GM23248 (cell line): ENCODE data around the gene TTC1. TPM values are rescaled to one million over a fixed set of nuclear protein-coding genes. Genes with fewer than 3 reads are reported as not detected.

Source experiments
- DNase-seq: peaks from one replicate; pipeline ENCODE4 v3.0.0-alpha.2; 2015
- H2AFZ ChIP-seq: fragments of 200-600 bp; sonication (generic); 2 replicates; pipeline ENCODE4 v1.6.1; 2016; ENCODE audit warnings: antibody characterized with exemption
- H3F3A ChIP-seq: fragments of 200-600 bp; sonication (generic); 2 replicates; pipeline ENCODE4 v1.6.1; 2016; ENCODE audit warnings: mild to moderate bottlenecking, antibody characterized with exemption, mixed run types; ENCODE audit not compliant: insufficient read depth
- H3K27ac ChIP-seq: fragments of 200-600 bp; sonication (generic); 2 replicates; pipeline ENCODE4 v1.5.1; 2016; ENCODE audit warnings: mild to moderate bottlenecking
- H3K27me3 ChIP-seq: fragments of 200-600 bp; sonication (generic); replicated peaks from 2 replicates; pipeline ENCODE4 v1.6.1; 2016; ENCODE audit warnings: mild to moderate bottlenecking; ENCODE audit not compliant: insufficient read depth
- H3K36me3 ChIP-seq: fragments of 200-600 bp; sonication (generic); 2 replicates; pipeline ENCODE4 v1.6.1; 2016; ENCODE audit warnings: low read depth, mild to moderate bottlenecking
- H3K4me1 ChIP-seq: fragments of 200-600 bp; sonication (generic); 2 replicates; pipeline ENCODE4 v1.6.1; 2016; ENCODE audit warnings: mild to moderate bottlenecking; ENCODE audit not compliant: insufficient read depth
- H3K4me2 ChIP-seq: fragments of 200-600 bp; sonication (generic); one replicate; pipeline ENCODE4 v1.6.1; 2016; ENCODE audit warnings: mild to moderate bottlenecking; ENCODE audit not compliant: unreplicated experiment
- H3K4me3 ChIP-seq: fragments of 200-600 bp; sonication (generic); 2 replicates; pipeline ENCODE4 v1.5.1; 2016; ENCODE audit warnings: mild to moderate bottlenecking
- H3K79me2 ChIP-seq: fragments of 200-600 bp; sonication (generic); 2 replicates; pipeline ENCODE4 v1.6.1; 2016; ENCODE audit warnings: mild to moderate bottlenecking; ENCODE audit not compliant: insufficient read depth
- H3K9ac ChIP-seq: fragments of 200-600 bp; sonication (generic); 2 replicates; pipeline ENCODE4 v1.6.1; 2016; ENCODE audit warnings: mild to moderate bottlenecking
- H3K9me2 ChIP-seq: fragments of 200-600 bp; sonication (generic); 2 replicates; pipeline ENCODE4 v1.6.1; 2016; ENCODE audit warnings: mixed run types, mild to moderate bottlenecking, moderate library complexity; ENCODE audit not compliant: insufficient read depth
- H3K9me3 ChIP-seq: fragments of 200-600 bp; sonication (generic); one replicate; pipeline ENCODE4 v1.6.1; 2017; ENCODE audit warnings: low read depth
- H4K20me1 ChIP-seq: fragments of 200-600 bp; sonication (generic); 2 replicates; pipeline ENCODE4 v1.6.0; 2016; ENCODE audit not compliant: insufficient read depth
- EZH2 ChIP-seq: fragments of 200-600 bp; sonication (generic); IDR thresholded peaks from 2 replicates; pipeline ENCODE4 v1.6.1; 2018; ENCODE audit warnings: antibody characterized with exemption, mild to moderate bottlenecking; ENCODE audit not compliant: insufficient read depth, poor library complexity, severe bottlenecking
- EZH2phosphoT487 ChIP-seq: fragments of 200-600 bp; sonication (generic); IDR thresholded peaks from 2 replicates; pipeline ENCODE4 v1.6.1; 2018; ENCODE audit warnings: antibody characterized with exemption, moderate library complexity, mild to moderate bottlenecking, low read depth; ENCODE audit not compliant: insufficient read depth
- WGBS, 2 experiments: methylation state at CpG; one replicate each; pipeline ENCODE4 v1.1.6; 2015 to 2017; ENCODE audit warnings: low lambda C conversion rate in 2 of 2, low coverage in 1 of 2; ENCODE audit errors: missing lambda C conversion rate in 2 of 2; 5-methylcytosine and 5-hydroxymethylcytosine counted together
- in situ Hi-C: fragments of 300-500 bp; cut with MboI; formaldehyde crosslinking; loops from 2 replicates; pipeline ENCODE4 v1.15.0; 2020
- polyA plus RNA-seq: library from polyadenylated mRNA; unstranded; fragments of >200 nt; fragmentation: Nextera tagmentation; extraction: Ambion mirVana; gene quantifications from 2 replicates; pipeline ENCODE4 v1.2.1, GENCODE V29; 2016
- total RNA-seq: library from RNA; depleted of rRNA; stranded (reverse); fragments of >200 nt; shearing (Covaris generic); gene quantifications from 2 replicates; pipeline ENCODE4 v1.2.3, GENCODE V29; 2014

Gene TTC1
- total and polyA plus RNA-seq, 2 experiments from 2014 or later, result 39.9 to 67.7 TPM

DNA sequence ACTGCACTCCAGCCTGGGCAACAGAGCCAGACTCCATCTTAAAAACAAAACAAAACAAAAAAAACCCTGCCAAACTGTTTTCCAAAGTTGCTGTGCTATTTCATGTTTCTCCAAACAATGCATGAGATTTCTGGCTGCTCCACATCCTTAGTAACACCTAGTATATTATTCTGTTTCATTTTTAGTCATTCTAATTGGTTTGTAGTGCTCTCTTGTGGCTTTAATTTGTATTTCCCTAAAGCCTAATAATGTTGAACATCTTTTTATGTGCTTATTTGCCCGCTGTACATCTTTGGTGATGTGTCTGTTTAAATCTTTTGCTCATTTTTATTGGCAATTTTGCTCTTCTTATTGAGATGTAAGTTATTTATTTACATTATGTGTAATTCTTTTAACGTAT is 18.4 kb upstream of the TTC1 start:
- no peaks in the 10 kb centered on the region for H4K20me1 ChIP-seq

DNA sequence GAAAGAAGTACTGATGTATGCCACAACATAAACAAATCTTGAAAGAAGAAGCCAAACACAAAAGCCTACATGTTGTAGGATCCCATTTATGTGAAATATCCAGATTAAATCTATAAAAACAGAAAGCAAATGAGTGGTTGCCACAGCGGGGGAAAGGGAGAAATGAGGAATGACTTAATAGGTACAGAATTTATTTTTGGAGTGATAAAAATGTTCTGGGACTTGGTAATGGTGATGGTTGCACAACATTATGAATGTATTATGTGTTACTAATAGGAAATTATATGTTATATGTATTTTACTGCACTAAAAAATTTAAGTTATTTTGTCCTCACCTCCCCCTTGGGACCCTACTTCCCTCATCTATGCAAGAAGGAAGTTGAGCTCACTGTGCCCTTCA is 16.4 kb upstream of the TTC1 start:
- Histone ChIP-seq H3K9me2 (no peaks in the 10 kb centered on the region), H3K9me3 (no peaks in the 10 kb centered on the region), H2AFZ (no peak overlapping the region), H3K27ac (no peak overlapping the region), H4K20me1 (no peaks in the 10 kb centered on the region), H3F3A (no peaks in the 10 kb centered on the region), H3K4me1 (no peaks in the 10 kb centered on the region), H3K27me3 (peaks cover 8% of the 10 kb centered on the region), H3K9ac (no peak overlapping the region), H3K79me2 (no peaks in the 10 kb centered on the region), H3K4me2 (no peak overlapping the region), H3K4me3 (no peak overlapping the region), H3K36me3 (no peaks in the 10 kb centered on the region)
- WGBS, 2 experiments, result 58 to 72% methylated on average over 1 of the region's 1 CpG
- TF ChIP-seq EZH2 (no peak), EZH2phosphoT487 (no peak)
- peak; percentile 13 for DNase-seq
- in situ Hi-C loops, result loop anchor here (10.0 to 25.0 kb wide), 2 partner anchors 698 to 830 kb away; no protein-coding TSS in a partner anchor

More for the DNA sequence above, 18.4 kb upstream of the TTC1 start:
- Histone ChIP-seq H3K79me2 (no peaks in the 10 kb centered on the region), H3K27ac (no peak overlapping the region), H3K4me3 (no peak overlapping the region), H3K36me3 (no peaks in the 10 kb centered on the region), H3K4me1 (no peaks in the 10 kb centered on the region), H2AFZ (no peak overlapping the region), H3K9me3 (no peaks in the 10 kb centered on the region), H3K4me2 (no peak overlapping the region), H3K27me3 (peaks cover 8% of the 10 kb centered on the region), H3F3A (no peaks in the 10 kb centered on the region), H3K9me2 (no peaks in the 10 kb centered on the region), H3K9ac (no peak overlapping the region)
- in situ Hi-C loops, result loop anchor here (10.0 to 25.0 kb wide), 2 partner anchors 696 to 828 kb away; no protein-coding TSS in a partner anchor
- TF ChIP-seq EZH2phosphoT487 (no peak), EZH2 (no peak)
- WGBS, 2 experiments, result 67 to 74% methylated on average over 2 of the region's 2 CpGs
- peak; percentile 30 for DNase-seq

DNA sequence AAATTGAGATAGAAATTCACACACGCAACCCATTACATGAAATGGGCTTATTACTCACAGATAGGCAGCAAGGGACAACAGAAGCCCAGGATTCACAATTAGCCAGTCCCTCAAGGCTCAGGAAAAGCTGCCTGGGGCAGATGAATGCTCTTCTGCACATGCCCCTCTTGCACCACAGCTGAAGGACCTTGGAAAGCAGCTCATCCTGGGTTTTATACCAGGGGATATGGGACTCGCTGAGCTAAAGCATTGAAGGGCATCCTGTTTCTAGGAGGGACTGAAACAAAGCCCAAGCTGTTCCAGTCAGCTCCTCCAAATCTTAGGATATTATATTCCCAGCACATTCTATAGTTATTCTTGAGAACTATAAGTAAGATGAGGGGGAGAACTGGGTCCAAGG is 15.7 kb upstream of the TTC1 start:
- Histone ChIP-seq H3K36me3 (no peaks in the 10 kb centered on the region), H3K4me3 (no peak overlapping the region), H3K27ac (no peak overlapping the region), H3K9me3 (no peaks in the 10 kb centered on the region), H3K9ac (no peak overlapping the region), H2AFZ (no peak overlapping the region), H3K79me2 (no peaks in the 10 kb centered on the region), H3K4me2 (no peak overlapping the region), H3K9me2 (no peaks in the 10 kb centered on the region), H4K20me1 (no peaks in the 10 kb centered on the region), H3K4me1 (no peaks in the 10 kb centered on the region), H3F3A (no peaks in the 10 kb centered on the region), H3K27me3 (peaks cover 11% of the 10 kb centered on the region)
- DNase-seq, result no peak
- 49 to 52% methylated on average over 2 of the region's 2 CpGs for WGBS, 2 experiments
- TF ChIP-seq EZH2phosphoT487 (no peak), EZH2 (no peak)
- in situ Hi-C loops, result loop anchor here (10.0 to 25.0 kb wide), 2 partner anchors 698 to 831 kb away; no protein-coding TSS in a partner anchor

DNA sequence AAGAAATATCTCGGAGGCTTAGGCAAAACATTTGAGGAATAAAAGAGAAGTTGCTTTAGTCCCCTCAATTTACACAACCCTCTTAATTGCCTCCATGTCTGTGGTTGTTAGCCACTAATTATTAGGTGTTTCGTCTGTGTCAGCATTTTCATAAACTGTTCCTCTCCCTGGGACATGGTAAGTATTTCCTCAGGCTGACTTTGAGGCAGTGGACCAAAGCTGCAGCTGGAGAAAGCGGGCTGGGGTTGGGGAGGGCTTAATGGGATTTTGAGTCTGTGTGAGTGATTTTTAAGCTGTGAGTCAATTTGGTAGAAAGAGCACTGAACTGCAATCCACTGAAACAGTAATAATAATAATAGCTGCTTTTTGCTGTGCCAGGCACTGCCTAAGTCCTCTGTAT is 13.0 kb upstream of the TTC1 start:
- Histone ChIP-seq H3F3A (no peaks in the 10 kb centered on the region), H3K9me2 (no peaks in the 10 kb centered on the region), H3K4me1 (no peaks in the 10 kb centered on the region), H2AFZ (no peak overlapping the region), H3K79me2 (no peaks in the 10 kb centered on the region), H3K36me3 (no peaks in the 10 kb centered on the region), H3K4me2 (no peak overlapping the region), H3K9me3 (no peaks in the 10 kb centered on the region), H3K9ac (no peak overlapping the region), H3K27ac (no peak overlapping the region), H4K20me1 (no peaks in the 10 kb centered on the region), H3K27me3 (peaks cover 11% of the 10 kb centered on the region; the same call in 1 of the 2 replicates), H3K4me3 (no peak overlapping the region)
- in situ Hi-C loops, result loop anchor here (10.0 to 25.0 kb wide), 2 partner anchors 701 to 834 kb away; no protein-coding TSS in a partner anchor
- TF ChIP-seq EZH2phosphoT487 (no peak), EZH2 (no peak)
- WGBS, 2 experiments, result 72 to 82% methylated on average over 3 of the region's 3 CpGs
- DNase-seq, result no peak

DNA sequence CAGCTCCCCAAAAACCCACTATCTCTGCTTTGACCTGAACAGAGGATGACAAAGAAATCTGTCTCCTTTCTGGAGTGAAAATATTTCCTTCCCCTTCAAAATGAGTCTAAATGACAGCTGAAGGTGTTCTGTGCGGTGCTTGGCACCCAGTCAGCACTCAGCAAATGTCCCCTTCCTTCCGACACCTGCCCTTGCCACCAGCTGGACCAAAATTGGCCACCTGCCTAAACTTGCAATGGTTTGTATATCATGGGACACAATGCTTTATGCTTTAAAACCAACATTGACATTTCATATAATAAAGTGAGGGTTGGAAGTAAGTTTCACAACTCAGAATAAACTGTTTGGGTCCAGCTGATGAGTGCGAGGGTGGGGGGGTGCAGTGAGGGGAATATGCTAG is 7.5 kb upstream of the TTC1 start:
- no peak for TF ChIP-seq EZH2phosphoT487
- no peak for TF ChIP-seq EZH2
- Histone ChIP-seq H3K27ac (no peak overlapping the region), H3K9ac (no peak overlapping the region), H3K79me2 (no peaks in the 10 kb centered on the region), H3K27me3 (peaks cover 8% of the 10 kb centered on the region; the same call in 1 of the 2 replicates), H3K9me3 (no peaks in the 10 kb centered on the region), H2AFZ (no peak overlapping the region), H3K9me2 (no peaks in the 10 kb centered on the region), H3K36me3 (no peaks in the 10 kb centered on the region), H3K4me1 (no peaks in the 10 kb centered on the region), H3F3A (no peaks in the 10 kb centered on the region), H4K20me1 (no peaks in the 10 kb centered on the region), H3K4me3 (no peak overlapping the region), H3K4me2 (no peak overlapping the region)
- 55% methylated on average over 3 of the region's 3 CpGs for WGBS, 2 experiments
- no peak for DNase-seq
- in situ Hi-C loops, result no loop called here
